K562 (cell line): ENCODE results near the gene ELP5. TPM values are rescaled to one million over a fixed set of nuclear protein-coding genes. Genes with fewer than 3 reads are reported as not detected.

ENCODE experiments used
- ARID1B ChIP-seq: fragments of 450-650 bp; IDR thresholded peaks from 2 replicates; pipeline ENCODE4 v1.6.1; 2016; ENCODE audit warnings: antibody characterized with exemption, mild to moderate bottlenecking, inconsistent platforms
- CHCHD3 ChIP-seq: fragments of 250-450 bp; sonication (Bioruptor Pico); IDR thresholded peaks from 2 replicates; pipeline ENCODE4 v2.1.2; 2022; ENCODE audit warnings: mild to moderate bottlenecking
- CTBP1 ChIP-seq: fragments of 450-650 bp; IDR thresholded peaks from 2 replicates; pipeline ENCODE4 v1.6.1; 2016; ENCODE audit warnings: borderline replicate concordance
- FOXK2 ChIP-seq, 2 experiments: fragments of 450-650 bp; IDR thresholded peaks in 1 of 2; conservative IDR thresholded peaks in 1 of 2; 2 replicates each; pipeline ENCODE4 v1.6.1; 2016; ENCODE audit warnings: low read depth in 2 of 2, mild to moderate bottlenecking in 1 of 2
- GTF2E2 ChIP-seq: fragments of 200-800 bp; sonication (Bioruptor generic); IDR thresholded peaks from 2 replicates; pipeline ENCODE4 v1.6.1; 2016; ENCODE audit warnings: missing genetic modification characterization, missing compliant biosample characterization
- HDAC8 ChIP-seq: fragments of 450-650 bp; IDR thresholded peaks from 2 replicates; pipeline ENCODE4 v1.6.1; 2016; ENCODE audit warnings: mild to moderate bottlenecking, missing genetic modification characterization, moderate library complexity, missing compliant biosample characterization
- KAT7 ChIP-seq: sonication (generic); formaldehyde crosslinking; IDR thresholded peaks from 2 replicates; pipeline ENCODE4 v1.8.0; 2022; ENCODE audit warnings: missing genetic modification reagents, mild to moderate bottlenecking, borderline replicate concordance
- MTA1 ChIP-seq: fragments of 450-650 bp; IDR thresholded peaks from 2 replicates; pipeline ENCODE4 v1.6.1; 2017; ENCODE audit warnings: borderline replicate concordance
- NFXL1 ChIP-seq: fragments of 450-650 bp; formaldehyde crosslinking; IDR thresholded peaks from 2 replicates; pipeline ENCODE4 v1.4.0; 2021; ENCODE audit warnings: mild to moderate bottlenecking
- POLR2A ChIP-seq: fragments of 450-650 bp; conservative IDR thresholded peaks from 2 replicates; pipeline ENCODE4 v1.6.1; 2016
- POLR2B ChIP-seq: fragments of 450-650 bp; IDR thresholded peaks from 2 replicates; pipeline ENCODE4 v1.6.1; 2018; ENCODE audit warnings: low read depth; ENCODE audit not compliant: partially characterized antibody
- SIN3B ChIP-seq: fragments of 450-650 bp; IDR thresholded peaks from 2 replicates; pipeline ENCODE4 v1.6.1; 2017; ENCODE audit warnings: low read depth, mild to moderate bottlenecking, moderate library complexity
- SP2 ChIP-seq: IDR thresholded peaks from 2 replicates; pipeline ENCODE4 v1.6.1; 2011; ENCODE audit warnings: mild to moderate bottlenecking, low read depth, low read length, moderate library complexity; ENCODE audit not compliant: poor library complexity, severe bottlenecking; ENCODE audit errors: extremely low read depth
- SRSF3 ChIP-seq: fragments of 200-400 bp; formaldehyde crosslinking; IDR thresholded peaks from 2 replicates; pipeline ENCODE4 v1.6.1; 2016; ENCODE audit warnings: mild to moderate bottlenecking, low read length, moderate library complexity; ENCODE audit not compliant: insufficient read depth
- THRAP3 ChIP-seq: fragments of 450-650 bp; IDR thresholded peaks from 2 replicates; pipeline ENCODE4 v1.6.1; 2016; ENCODE audit warnings: mild to moderate bottlenecking, inconsistent platforms, borderline replicate concordance
- ZBTB17 ChIP-seq: fragments of 450-650 bp; formaldehyde crosslinking; IDR thresholded peaks from 2 replicates; pipeline ENCODE4 v1.4.0; 2020; ENCODE audit warnings: mild to moderate bottlenecking
- ZNF347 ChIP-seq: fragments of 450-650 bp; formaldehyde crosslinking; IDR thresholded peaks from 2 replicates; pipeline ENCODE4 v1.4.0; 2020; ENCODE audit warnings: low read depth, mild to moderate bottlenecking, moderate library complexity
- ZNF717 ChIP-seq: fragments of 250-450 bp; sonication (Bioruptor Pico); IDR thresholded peaks from 2 replicates; pipeline ENCODE4 v1.5.0; 2021
- ZNF77 ChIP-seq: fragments of 250-450 bp; sonication (Bioruptor Pico); IDR thresholded peaks from 2 replicates; pipeline ENCODE4 v1.5.0; 2020
- polyA plus RNA-seq, 8 experiments: library from polyadenylated mRNA; depleted of rRNA in 4 of 8; stranded (reverse) in 5 of 8; unstranded in 3 of 8; fragments of >200 nt; fragmentation: Nextera tagmentation in 2 of 8; fragmentation: Illumina TruSeq in 1 of 8; extraction: Ambion mirVana in 2 of 8; extraction: Trizol in 1 of 8; gene quantifications; 2 replicates each; pipeline versions ENCODE4 v1.2.1 to v1.2.3, GENCODE V29; 2011 to 2014; ENCODE audit warnings: inconsistent platforms in 1 of 8, missing spikeins in 1 of 8
- total RNA-seq, 7 experiments: library from RNA; depleted of rRNA in 6 of 7; stranded (reverse); fragments of >200 nt in 6 of 7; fragmentation: Illumina TruSeq in 2 of 7; extraction: Trizol in 2 of 7; gene quantifications; 2 replicates each; pipeline versions ENCODE4 v1.2.1 to v1.2.3, GENCODE V29; 2011 to 2021; ENCODE audit warnings: low replicate concordance in 1 of 7
- TF ChIP-seq, protein P1 (sequence below), 3 experiments: fragments of 200-800 bp in 1 of 3; sonication (Bioruptor generic) in 1 of 3; sonication (generic) in 1 of 3; formaldehyde crosslinking in 1 of 3; IDR thresholded peaks; 2 replicates each; pipeline versions ENCODE4 v1.6.1 to v1.8.0; 2016 to 2022; ENCODE audit warnings: mild to moderate bottlenecking in 2 of 3, missing compliant biosample characterization in 2 of 3, missing genetic modification characterization in 2 of 3, missing genetic modification reagents in 1 of 3
- TF ChIP-seq, protein P2 (sequence below): fragments of 200-400 bp; formaldehyde crosslinking; IDR thresholded peaks from 2 replicates; pipeline ENCODE4 v1.6.1; 2017; ENCODE audit warnings: mild to moderate bottlenecking, low read depth, low read length, moderate library complexity
- TF ChIP-seq, protein P3 (sequence below): conservative IDR thresholded peaks from 2 replicates; pipeline ENCODE4 v1.6.1; 2011; ENCODE audit warnings: low read depth, mild to moderate bottlenecking, low read length; ENCODE audit not compliant: control insufficient read depth
- TF ChIP-seq, protein P4 (sequence below): fragments of 450-650 bp; IDR thresholded peaks from 2 replicates; pipeline ENCODE4 v1.6.1; 2017; ENCODE audit warnings: antibody characterized with exemption

ELP5 gene
- total and polyA plus RNA-seq, 9 of the 15 experiments (the other 6 are each of a cell fraction or from before 2014, with no cell fraction given) = 25.7 to 77.9 (median 52.9) TPM

DNA sequence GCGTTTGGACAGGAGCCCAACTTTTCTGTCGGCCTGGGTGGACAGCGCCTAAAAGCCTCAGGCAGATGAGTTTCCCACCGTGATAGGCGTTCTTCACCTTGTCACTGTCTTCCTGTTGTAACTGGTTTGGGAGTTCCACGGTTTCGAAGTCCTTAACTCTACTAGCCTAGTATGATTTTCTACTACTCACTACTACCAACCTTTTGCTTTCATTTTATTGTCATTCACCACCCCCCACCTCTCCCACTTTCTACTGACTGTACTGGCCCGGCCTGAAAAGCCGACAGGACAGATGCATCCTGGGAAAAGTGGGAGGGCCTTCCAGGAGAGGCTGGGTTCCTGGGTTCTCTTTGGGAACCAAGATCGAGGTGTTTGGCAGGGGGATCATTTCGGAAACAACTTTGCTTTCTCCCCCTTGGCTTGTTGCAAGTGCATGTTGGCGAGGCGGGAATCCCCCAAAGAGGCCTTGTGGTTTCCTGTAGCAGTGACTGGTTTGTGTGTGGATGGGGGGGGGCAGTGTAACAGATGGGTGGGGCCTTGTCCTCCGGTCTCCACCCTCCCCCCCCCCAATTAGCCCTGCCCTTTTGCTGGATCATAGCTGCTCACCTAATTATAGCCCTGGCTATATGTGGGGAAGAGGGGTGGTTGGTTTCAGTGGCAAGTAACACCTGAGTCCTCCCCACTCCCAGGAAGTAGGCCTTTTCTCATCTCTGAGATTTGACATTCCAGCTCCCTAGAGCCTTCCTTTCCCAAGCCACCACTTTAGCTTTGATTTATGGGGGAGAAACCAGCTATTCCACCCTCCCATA is 56.8 kb downstream of the ELP5 start (continued):
- TF ChIP-seq CTBP1 (no peak), MTA1 (no peak), ARID1B (no peak), ZBTB17 (CRISPR knock-in tag) (no peak), POLR2A (peak; percentile 92), HDAC8 (tag) (no peak), ZNF717 (CRISPR knock-in tag) (no peak), NFXL1 (no peak), SP2 (no peak), ZNF77 (CRISPR knock-in tag) (no peak), SIN3B (no peak), THRAP3 (no peak), FOXK2 (conservative IDR thresholded peaks at IDR 0.05 in 1 of 2, IDR thresholded peaks at IDR 0.05 in 1 of 2; ENCODE audit: low read depth in 2 of 2) (no peak), SRSF3 (no peak), KAT7 (CRISPR knock-in tag) (no peak), POLR2B (peak; percentile 66), GTF2E2 (tag) (no peak), ZNF347 (CRISPR knock-in tag) (no peak), CHCHD3 (CRISPR knock-in tag) (no peak)
- TF ChIP-seq, protein P1, sequence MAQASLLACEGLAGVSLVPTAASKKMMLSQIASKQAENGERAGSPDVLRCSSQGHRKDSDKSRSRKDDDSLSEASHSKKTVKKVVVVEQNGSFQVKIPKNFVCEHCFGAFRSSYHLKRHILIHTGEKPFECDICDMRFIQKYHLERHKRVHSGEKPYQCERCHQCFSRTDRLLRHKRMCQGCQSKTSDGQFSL (CRISPR knock-in tag; IDR thresholded peaks at IDR 0.05) = peak; percentile 97
- TF ChIP-seq, protein P1 (tag; IDR thresholded peaks at IDR 0.05) = peak in 1 of 2 experiments; percentile 92; a peak in 2 of 4 replicates
- TF ChIP-seq, protein P2, sequence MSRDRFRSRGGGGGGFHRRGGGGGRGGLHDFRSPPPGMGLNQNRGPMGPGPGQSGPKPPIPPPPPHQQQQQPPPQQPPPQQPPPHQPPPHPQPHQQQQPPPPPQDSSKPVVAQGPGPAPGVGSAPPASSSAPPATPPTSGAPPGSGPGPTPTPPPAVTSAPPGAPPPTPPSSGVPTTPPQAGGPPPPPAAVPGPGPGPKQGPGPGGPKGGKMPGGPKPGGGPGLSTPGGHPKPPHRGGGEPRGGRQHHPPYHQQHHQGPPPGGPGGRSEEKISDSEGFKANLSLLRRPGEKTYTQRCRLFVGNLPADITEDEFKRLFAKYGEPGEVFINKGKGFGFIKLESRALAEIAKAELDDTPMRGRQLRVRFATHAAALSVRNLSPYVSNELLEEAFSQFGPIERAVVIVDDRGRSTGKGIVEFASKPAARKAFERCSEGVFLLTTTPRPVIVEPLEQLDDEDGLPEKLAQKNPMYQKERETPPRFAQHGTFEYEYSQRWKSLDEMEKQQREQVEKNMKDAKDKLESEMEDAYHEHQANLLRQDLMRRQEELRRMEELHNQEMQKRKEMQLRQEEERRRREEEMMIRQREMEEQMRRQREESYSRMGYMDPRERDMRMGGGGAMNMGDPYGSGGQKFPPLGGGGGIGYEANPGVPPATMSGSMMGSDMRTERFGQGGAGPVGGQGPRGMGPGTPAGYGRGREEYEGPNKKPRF = no peak
- TF ChIP-seq, protein P3, sequence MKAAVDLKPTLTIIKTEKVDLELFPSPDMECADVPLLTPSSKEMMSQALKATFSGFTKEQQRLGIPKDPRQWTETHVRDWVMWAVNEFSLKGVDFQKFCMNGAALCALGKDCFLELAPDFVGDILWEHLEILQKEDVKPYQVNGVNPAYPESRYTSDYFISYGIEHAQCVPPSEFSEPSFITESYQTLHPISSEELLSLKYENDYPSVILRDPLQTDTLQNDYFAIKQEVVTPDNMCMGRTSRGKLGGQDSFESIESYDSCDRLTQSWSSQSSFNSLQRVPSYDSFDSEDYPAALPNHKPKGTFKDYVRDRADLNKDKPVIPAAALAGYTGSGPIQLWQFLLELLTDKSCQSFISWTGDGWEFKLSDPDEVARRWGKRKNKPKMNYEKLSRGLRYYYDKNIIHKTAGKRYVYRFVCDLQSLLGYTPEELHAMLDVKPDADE = no peak
- TF ChIP-seq, protein P4, sequence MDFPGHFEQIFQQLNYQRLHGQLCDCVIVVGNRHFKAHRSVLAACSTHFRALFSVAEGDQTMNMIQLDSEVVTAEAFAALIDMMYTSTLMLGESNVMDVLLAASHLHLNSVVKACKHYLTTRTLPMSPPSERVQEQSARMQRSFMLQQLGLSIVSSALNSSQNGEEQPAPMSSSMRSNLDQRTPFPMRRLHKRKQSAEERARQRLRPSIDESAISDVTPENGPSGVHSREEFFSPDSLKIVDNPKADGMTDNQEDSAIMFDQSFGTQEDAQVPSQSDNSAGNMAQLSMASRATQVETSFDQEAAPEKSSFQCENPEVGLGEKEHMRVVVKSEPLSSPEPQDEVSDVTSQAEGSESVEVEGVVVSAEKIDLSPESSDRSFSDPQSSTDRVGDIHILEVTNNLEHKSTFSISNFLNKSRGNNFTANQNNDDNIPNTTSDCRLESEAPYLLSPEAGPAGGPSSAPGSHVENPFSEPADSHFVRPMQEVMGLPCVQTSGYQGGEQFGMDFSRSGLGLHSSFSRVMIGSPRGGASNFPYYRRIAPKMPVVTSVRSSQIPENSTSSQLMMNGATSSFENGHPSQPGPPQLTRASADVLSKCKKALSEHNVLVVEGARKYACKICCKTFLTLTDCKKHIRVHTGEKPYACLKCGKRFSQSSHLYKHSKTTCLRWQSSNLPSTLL = no peak
